ENCODE data around the gene DPYD.

GRCh38 chr1:97074771-97075170 lies 846.1 kb downstream of the DPYD start:
- TF ChIP-seq CTCF (IDR thresholded peaks at IDR 0.05; ENCODE audit: low read length) (no peak), EZH2 (IDR thresholded peaks at IDR 0.05; ENCODE audit: borderline replicate concordance, low read length) (no peak)

Data from OCI-LY1 (cell line).